HEK293T (cell line): ENCODE data around the gene PIK3AP1.
"Not testable (repeated sequence)": the region's sequence is repeated elsewhere in the genome, so short reads cannot be mapped to it uniquely, and the experiment has no call there.

ENCODE experiments used
- CTCF ChIA-PET: fragments of 350-600 bp; formaldehyde crosslinking; extraction: SDS; loops from one replicate; lab custom pipeline; 2021; ENCODE audit warnings: antibody characterized with exemption, inconsistent platforms; lab: Yijun Ruan, JAX
- POLR2A ChIA-PET: fragments of 350-600 bp; formaldehyde crosslinking; extraction: SDS; loops from one replicate; lab custom pipeline; 2020; ENCODE audit warnings: antibody characterized with exemption, inconsistent platforms; lab: Yijun Ruan, JAX
- DNase-seq: peaks from one replicate; pipeline ENCODE4 v3.0.0; 2012; ENCODE audit warnings: mixed read lengths; ENCODE audit errors: extremely low spot score
- ARNT ChIP-seq: fragments of 450-650 bp; IDR thresholded peaks from 2 replicates; pipeline ENCODE4 v1.6.1; 2017; ENCODE audit warnings: mild to moderate bottlenecking
- BHLHE40 ChIP-seq: fragments of 450-650 bp; IDR thresholded peaks from 2 replicates; pipeline ENCODE4 v1.6.1; 2016; ENCODE audit warnings: mild to moderate bottlenecking, moderate library complexity, borderline replicate concordance
- CTBP1 ChIP-seq: fragments of 450-650 bp; IDR thresholded peaks from 2 replicates; pipeline ENCODE4 v1.6.1; 2016; ENCODE audit warnings: borderline replicate concordance
- ELF4 ChIP-seq: fragments of 450-650 bp; IDR thresholded peaks from 2 replicates; pipeline ENCODE4 v1.6.1; 2017; ENCODE audit warnings: antibody characterized with exemption
- FOXA1 ChIP-seq: fragments of 450-650 bp; IDR thresholded peaks from 2 replicates; pipeline ENCODE4 v1.6.1; 2016; ENCODE audit warnings: mild to moderate bottlenecking
- FOXK2 ChIP-seq: fragments of 450-650 bp; IDR thresholded peaks from 2 replicates; pipeline ENCODE4 v1.6.1; 2016; ENCODE audit warnings: mild to moderate bottlenecking
- FOXM1 ChIP-seq: fragments of 450-650 bp; IDR thresholded peaks from 2 replicates; pipeline ENCODE4 v1.6.1; 2017; ENCODE audit warnings: mild to moderate bottlenecking, borderline replicate concordance
- HDGF ChIP-seq: fragments of 450-650 bp; IDR thresholded peaks from 2 replicates; pipeline ENCODE4 v1.6.1; 2017; ENCODE audit warnings: antibody characterized with exemption, borderline replicate concordance
- L3MBTL2 ChIP-seq: fragments of 450-650 bp; conservative IDR thresholded peaks from 2 replicates; pipeline ENCODE4 v1.6.1; 2016; ENCODE audit warnings: mild to moderate bottlenecking
- LEF1 ChIP-seq: fragments of 450-650 bp; IDR thresholded peaks from 2 replicates; pipeline ENCODE4 v1.6.1; 2017; ENCODE audit warnings: mild to moderate bottlenecking, borderline replicate concordance
- NFRKB ChIP-seq: fragments of 450-650 bp; IDR thresholded peaks from 2 replicates; pipeline ENCODE4 v1.6.1; 2016; ENCODE audit warnings: mild to moderate bottlenecking, moderate library complexity
- SP1 ChIP-seq: fragments of 450-650 bp; IDR thresholded peaks from 2 replicates; pipeline ENCODE4 v1.6.1; 2017
- SUZ12 ChIP-seq: fragments of 450-650 bp; IDR thresholded peaks from 2 replicates; pipeline ENCODE4 v1.6.1; 2016; ENCODE audit warnings: mild to moderate bottlenecking
- TARDBP ChIP-seq: fragments of 450-650 bp; IDR thresholded peaks from 2 replicates; pipeline ENCODE4 v1.6.1; 2016
- ZNF384 ChIP-seq: fragments of 450-650 bp; IDR thresholded peaks from 2 replicates; pipeline ENCODE4 v1.6.1; 2016
- TF ChIP-seq, protein P1 (sequence below): fragments of 450-650 bp; IDR thresholded peaks from 2 replicates; pipeline ENCODE4 v1.6.1; 2016

PIK3AP1 gene

DNA sequence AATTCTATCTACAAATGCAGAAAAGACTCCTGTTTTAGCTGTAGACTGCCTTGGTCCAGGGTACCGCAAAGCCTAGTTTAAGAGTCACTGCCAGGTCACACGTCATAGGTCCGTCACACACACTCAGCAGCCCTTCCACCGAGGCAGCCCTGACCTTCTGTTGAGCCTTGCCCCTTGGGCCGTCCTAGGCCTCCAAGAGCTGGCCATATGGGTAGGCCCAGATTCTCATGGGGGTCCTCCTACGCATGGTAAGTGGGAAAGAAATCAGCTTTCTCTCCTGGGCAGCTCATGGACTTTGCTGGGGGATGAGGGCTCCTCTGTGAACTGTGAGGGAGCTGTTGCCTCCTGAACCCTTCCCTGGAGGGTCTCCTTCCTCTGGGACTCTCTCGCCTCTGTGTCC, 19.8 kb upstream of the PIK3AP1 start:
- no peak for DNase-seq
- CTCF ChIA-PET: no interaction called here
- POLR2A ChIA-PET: no interaction called here
- no peak for TF ChIP-seq L3MBTL2
- no peak for TF ChIP-seq SP1
- TF ChIP-seq, protein P1, sequence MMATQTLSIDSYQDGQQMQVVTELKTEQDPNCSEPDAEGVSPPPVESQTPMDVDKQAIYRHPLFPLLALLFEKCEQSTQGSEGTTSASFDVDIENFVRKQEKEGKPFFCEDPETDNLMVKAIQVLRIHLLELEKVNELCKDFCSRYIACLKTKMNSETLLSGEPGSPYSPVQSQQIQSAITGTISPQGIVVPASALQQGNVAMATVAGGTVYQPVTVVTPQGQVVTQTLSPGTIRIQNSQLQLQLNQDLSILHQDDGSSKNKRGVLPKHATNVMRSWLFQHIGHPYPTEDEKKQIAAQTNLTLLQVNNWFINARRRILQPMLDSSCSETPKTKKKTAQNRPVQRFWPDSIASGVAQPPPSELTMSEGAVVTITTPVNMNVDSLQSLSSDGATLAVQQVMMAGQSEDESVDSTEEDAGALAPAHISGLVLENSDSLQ: no peak
- no peak for TF ChIP-seq TARDBP
- TF ChIP-seq SUZ12: no peak

DNA sequence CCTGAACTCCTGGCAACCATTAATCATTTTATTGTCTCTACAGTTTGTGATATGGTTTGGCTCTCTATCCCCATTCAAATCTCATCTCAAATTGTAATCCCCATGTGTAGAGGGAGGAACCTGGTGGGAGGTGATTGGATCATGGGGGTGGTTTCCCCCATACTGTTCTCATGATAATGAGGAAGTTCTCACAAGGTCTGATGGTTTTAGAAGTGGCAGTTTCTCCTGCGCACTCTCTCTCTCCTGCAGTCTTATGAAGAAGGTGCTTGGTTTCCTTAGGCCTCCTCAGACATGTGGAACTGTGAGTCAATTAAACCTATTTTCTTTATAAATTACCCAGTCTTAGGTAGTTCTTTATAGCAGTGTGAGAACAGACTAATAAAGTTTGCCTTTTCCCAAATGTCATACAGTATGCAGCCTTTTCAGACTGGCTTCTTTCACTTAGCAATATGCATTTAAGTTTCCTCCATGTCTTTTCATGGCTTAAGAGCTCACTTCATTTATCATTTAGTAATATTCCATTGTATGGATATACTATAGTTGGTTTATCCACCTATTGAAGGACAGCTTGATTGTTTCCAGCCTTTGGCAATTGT, 17.1 kb upstream of the PIK3AP1 start:
- DNase-seq, CTCF ChIA-PET, POLR2A ChIA-PET: not testable (repeated sequence)

DNA sequence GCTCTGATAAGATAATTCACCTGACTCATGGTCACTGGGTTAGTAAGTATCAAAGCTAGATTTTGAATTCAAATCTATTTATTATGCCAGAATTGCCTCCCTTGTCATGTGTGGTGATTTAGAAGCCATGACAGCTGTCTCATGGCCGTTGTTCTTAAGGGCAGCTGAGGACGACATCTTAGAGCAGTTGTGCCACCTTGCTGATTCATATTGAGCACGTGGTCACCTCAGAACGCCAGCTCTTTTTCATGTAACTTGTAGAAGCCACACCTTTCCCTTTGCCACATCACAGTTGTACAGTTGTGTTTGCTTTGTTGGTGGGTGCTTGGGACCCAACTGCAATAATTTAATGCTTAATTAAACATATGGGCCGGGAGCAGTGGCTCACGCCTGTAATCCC, 4.3 kb upstream of the PIK3AP1 start:
- DNase-seq: no peak
- TF ChIP-seq FOXA1 (no peak), ZNF384 (no peak), HDGF (no peak), SP1 (no peak), NFRKB (no peak), ELF4 (no peak), SUZ12 (no peak), L3MBTL2 (no peak), FOXM1 (no peak), LEF1 (no peak), CTBP1 (no peak), FOXK2 (no peak), TARDBP (no peak)
- TF ChIP-seq, protein P1: no peak
- CTCF ChIA-PET: no interaction called here
- POLR2A ChIA-PET: no interaction called here

DNA sequence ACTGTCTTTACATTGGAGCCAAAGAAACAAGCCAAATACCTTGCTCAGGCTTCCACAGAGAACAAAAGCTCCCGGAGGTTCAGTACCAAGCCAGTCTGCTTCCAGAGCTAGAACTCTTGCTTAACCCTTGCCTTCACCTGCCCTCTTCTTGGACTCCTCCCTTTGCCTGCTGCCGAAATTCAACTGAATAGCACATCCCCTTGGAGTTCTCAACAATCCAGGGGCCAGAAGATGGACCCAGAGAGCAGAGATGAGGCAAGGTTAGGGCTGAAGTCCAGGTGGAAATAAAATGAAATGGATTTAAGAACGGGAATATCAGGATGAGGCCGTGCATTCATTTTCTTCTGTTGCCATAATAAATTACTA, 876 bp upstream of the PIK3AP1 start:
- CTCF ChIA-PET: interaction anchor here (0.6 kb wide), 1 partner anchor 50 kb away, joined by 3 read pairs; no protein-coding TSS in a partner anchor
- no peak for TF ChIP-seq LEF1
- no peak for TF ChIP-seq BHLHE40
- no peak for TF ChIP-seq CTBP1
- no peak for TF ChIP-seq ELF4
- TF ChIP-seq FOXK2: no peak
- no peak for TF ChIP-seq SUZ12
- TF ChIP-seq L3MBTL2: no peak
- TF ChIP-seq ARNT: no peak
- TF ChIP-seq HDGF: no peak
- TF ChIP-seq FOXM1: no peak
- no peak for TF ChIP-seq NFRKB
- TF ChIP-seq FOXA1: no peak

DNA sequence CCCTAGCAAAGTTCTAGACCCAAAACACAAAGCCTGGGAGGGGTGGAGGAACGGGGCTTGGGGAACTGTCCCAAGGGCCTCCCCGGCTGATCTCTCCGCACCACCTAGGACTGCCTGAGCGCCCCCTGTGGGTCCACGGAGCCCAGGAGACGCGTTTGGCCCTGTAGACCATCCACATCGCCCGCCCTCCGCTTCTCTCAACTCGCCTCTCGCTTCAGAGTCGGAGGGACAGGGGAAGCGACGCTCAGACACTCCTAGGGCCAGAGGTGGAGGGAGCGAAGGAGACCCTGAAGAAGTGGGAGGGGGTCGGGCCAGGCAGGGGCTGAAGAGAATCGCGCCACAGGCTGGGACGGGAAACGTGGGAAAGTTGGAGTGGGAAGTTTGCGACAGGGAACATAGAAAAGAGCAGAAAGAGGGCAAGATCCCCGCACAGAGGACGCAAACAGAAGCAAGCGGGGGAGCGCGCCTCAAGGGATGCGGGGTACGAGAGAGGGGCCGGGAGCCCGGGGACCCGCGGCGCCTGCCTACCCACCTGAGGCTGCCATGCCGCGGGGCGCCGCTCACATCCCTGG, 378 bp downstream of the PIK3AP1 start:
- CTCF ChIA-PET: no interaction called here
- peak; percentile 80 for DNase-seq
- TF ChIP-seq FOXK2: no peak
- TF ChIP-seq L3MBTL2: 0 out of 2 replicates have a peak, but pooled peaks have one; percentile 2
- POLR2A ChIA-PET: no interaction called here

More for the DNA sequence above, 876 bp upstream of the PIK3AP1 start:
- DNase-seq: no peak
- POLR2A ChIA-PET: no interaction called here

DNA sequence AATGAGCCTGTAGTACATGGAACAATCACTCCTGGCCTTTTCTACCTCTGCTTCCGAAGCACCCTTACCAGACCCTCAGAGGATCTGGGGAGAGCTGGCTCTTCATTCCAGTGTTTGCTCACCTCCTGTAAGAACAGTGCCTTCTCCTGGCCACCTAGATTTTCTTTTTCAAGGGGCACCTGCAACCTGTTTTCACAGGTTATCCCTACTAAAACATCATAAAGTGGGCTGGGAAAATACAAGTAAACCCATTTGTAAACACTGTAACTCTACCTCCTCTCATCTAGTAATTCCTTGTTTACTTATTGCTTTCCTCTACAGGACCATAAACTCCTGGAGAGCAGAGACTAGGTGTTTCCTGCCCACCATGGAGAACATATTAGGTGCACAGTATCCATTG, 1.1 kb downstream of the PIK3AP1 start:
- ChIA-PET CTCF (interaction anchor here (1.1 kb wide), 1 partner anchor 78 kb away, joined by 4 read pairs; no protein-coding TSS in a partner anchor), POLR2A (no interaction called here)
- no peak for DNase-seq
- TF ChIP-seq, protein P1: no peak
- TF ChIP-seq NFRKB (no peak), CTBP1 (no peak), HDGF (no peak), ARNT (no peak), FOXK2 (no peak), BHLHE40 (no peak), FOXM1 (no peak), TARDBP (no peak), L3MBTL2 (no peak), LEF1 (no peak), ELF4 (no peak)

DNA sequence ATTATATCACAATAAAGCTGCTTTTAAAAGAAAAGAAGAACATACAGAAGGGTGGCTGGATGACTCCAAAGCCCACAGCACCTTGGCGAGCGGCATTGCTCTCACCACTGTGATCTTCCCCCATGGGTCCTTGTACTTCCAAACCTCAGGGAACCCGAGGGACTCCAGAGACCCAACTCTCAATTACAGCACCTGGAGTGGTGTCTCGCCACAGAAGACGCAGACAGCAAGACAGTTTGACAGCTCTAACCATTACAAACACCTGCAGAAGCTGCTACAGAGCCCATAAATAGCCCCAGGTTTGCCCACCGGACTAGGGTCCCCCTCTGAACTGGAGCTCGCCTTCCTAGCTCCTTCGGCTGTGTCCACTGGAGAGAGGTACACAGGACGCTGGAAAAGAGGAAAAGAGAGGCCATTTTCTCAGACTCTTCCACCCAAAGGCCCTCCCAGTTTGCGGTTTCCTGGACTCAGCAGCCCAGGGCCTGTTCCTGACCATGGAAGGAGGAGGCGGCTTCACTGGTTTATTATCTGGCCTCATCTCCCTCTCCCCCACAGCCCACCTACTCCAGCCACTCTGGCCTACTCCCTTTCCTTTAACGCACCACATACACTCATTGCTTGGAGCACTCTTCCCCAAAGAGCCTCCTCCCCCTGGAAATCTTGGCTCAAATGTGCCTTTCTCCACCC, 1.9 kb downstream of the PIK3AP1 start:
- no peak for DNase-seq
- ChIA-PET CTCF (interaction anchor here (1.1 kb wide), 1 partner anchor 78 kb away, joined by 4 read pairs; no protein-coding TSS in a partner anchor), POLR2A (no interaction called here)
- no peak for TF ChIP-seq FOXM1
